GM18520 (cell line): ENCODE measurements around the gene ETV6.

Experiments used
- ATAC-seq: cut with Tn5 transposase; IDR thresholded peaks from one replicate; pipeline ENCODE4 v1.9.1; 2021; ENCODE audit not compliant: unreplicated experiment

Gene ETV6

DNA sequence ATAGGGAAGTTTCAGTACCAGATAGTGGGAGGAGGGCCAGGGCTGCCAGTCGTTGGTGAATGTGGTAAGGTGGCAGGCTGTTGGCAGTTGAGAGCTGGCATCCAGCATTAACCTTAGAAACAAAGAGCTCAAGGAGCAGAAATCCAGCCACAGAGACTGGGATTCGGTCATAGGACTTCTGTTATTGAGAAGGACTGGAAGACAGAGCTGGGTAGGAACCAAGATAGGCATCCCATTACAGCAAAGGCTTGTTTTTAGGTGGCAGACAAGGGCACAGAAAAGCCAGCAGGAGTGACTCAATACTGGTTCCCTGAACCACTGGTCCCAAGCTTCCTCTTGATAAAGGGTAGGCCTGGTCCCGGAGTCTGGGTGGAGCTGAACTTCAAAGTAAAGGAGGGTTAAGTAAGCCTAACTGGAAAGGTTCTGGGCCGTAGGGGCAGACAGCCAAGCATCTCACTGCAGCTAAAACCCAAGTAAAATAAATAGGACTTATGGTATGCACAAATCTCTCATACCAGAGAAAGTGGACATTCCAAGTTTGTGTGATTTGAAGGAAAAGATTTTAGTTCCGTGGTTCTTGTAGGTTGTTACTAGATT is 147.9 kb downstream of the ETV6 start:
- ATAC-seq: no peak

- no peak for ATAC-seq
Measured at GRCh38 chr12:11798006-11798708, 148.7 kb downstream of the ETV6 start.

DNA sequence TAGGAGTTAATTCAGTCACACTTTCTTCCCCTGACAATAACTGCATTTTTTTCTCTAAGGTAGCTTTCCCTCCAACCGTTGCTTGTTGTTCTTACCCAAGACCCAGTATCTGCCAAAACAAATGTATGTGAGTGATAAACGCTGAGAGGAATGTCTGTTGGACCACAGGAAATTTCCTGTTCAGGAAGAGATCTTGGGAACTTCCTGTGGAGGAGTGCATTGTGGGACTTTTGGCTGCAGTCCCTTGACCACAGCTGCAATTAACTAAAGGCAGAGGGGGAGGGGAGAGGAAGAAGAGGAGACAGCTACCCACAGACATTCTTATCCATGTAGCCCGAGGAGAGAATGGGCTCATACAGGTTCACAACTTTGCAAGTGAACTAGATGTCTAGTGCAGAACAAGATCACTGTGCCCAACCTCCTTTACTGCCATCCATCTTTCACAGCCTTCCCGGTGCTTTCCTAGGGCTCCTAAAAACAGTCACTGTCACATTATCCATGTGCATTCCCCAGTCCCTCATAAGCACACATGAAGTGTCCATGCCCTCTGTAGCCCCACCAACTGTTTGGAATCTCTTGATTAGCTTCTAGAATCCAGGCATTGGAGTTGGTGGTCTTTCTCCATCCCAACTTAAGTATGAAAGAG is 149.5 kb downstream of the ETV6 start:
- no peak for ATAC-seq

- ATAC-seq: no peak
Measured at GRCh38 chr12:11799502-11799873, 150.0 kb downstream of the ETV6 start.

- no peak for ATAC-seq
Measured at GRCh38 chr12:11801643-11802042, 152.2 kb downstream of the ETV6 start.

DNA sequence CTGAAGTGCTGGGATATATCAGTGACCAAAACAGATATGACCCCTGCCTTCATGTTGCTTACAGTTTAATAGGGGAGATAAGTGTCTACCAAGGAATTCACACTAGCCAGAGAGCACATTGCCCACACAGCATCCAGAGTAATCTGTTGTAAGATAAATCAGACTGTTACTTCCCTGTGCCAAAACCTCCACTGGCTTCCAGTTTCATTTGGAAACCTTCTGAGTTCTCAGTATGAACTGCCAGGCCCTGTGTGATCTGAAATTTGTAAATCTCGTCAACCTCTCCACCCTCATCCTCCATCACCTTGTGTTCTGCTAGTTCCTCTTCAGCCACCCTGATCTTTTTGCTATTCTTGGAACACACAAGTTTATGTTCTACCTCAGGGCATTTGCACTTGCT is 154.7 kb downstream of the ETV6 start:
- ATAC-seq: no peak

GRCh38 chr12:11805043-11805442 is 155.6 kb downstream of the ETV6 start:
- no peak for ATAC-seq

DNA sequence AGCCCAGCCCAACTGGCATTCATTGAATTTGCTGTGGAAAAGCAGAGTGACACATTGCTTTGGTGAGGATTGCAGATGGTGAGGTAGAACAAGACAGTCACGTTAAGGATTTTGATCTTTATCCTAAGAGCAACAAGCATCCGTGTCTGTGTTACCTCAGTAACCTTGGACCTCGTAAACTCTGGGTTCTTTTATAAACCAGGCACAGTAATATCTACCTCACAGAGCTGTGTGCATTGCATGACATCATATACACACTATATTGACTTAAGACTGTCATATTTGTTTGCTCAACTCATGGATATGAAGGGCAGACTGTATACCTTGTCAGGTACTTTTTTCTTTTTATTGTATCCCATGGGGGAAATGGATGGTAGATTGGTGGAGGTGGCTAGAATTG is 156.2 kb downstream of the ETV6 start:
- no peak for ATAC-seq

- ATAC-seq: no peak
Measured at GRCh38 chr12:11807458-11807857, 158.0 kb downstream of the ETV6 start.

DNA sequence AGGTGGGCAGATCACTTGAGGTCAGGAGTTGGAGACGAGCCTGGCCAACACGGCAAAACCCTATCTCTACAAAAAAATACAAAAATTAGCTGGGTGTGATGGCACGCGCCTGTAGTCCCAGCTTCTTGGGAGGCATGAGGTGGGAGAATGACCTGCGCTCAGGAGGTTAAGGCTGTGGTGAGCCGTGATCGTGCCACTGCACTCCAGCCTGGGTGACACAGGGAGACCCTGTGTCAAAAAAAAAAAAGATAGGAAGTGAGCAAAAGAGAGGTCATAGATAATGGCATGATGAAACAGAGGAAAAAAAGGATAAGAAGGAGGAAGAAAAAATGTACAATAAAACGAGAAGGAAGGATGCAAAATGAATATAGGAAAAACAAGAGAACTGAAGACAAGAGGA is 159.5 kb downstream of the ETV6 start:
- ATAC-seq: no peak

DNA sequence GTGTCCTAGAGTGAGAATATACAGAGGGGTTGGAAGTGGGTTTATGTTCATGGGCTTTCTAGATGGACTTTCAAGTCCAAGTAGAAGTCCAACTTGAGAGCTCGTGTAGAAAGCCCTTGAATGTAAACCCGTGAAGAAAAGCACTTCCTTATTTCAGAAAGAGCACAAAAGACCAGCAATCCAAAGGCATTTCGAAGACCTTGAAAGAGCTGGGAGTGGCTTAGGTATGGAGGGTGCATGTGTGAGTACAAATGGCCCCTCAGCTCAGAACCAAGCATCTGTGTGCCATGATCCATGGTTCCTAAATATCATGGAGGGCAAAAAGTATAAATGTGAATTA is 160.7 kb downstream of the ETV6 start:
- no peak for ATAC-seq

DNA sequence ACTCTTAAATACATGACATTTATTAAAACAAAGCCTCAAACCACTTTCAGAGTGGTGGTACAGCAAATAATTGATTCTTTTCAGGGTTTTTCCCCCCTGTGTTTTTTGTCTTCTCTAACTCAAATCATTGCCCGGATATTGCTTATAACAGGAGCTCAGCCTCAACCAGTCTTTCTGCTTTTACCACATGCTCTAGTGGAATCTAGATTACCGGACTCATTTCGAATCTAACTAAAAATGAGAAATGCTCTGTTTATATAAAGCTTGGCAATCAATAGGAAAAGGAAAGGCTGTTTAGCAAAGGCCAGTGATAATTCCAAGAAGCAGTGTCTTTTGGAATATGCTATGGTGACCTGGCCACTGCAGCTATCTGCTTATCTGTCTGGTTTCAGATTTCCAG is 161.5 kb downstream of the ETV6 start:
- ATAC-seq: no peak

DNA sequence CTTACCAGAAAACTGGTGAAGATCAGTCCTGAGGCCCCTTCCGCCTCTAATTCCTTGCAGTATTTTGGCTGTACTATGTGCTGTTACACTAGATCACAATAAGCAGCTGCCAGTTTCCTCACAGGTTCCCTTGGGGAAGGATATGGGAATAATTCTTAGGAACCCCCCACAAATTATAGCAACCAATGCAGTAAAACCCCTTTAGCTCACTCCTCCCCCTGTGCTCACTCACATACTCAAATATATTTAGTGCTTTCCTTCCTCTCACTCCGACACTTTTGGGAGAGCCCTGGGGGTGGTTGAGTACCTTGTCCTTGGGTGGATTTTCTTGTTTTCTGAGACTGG is 162.7 kb downstream of the ETV6 start:
- no peak for ATAC-seq

DNA sequence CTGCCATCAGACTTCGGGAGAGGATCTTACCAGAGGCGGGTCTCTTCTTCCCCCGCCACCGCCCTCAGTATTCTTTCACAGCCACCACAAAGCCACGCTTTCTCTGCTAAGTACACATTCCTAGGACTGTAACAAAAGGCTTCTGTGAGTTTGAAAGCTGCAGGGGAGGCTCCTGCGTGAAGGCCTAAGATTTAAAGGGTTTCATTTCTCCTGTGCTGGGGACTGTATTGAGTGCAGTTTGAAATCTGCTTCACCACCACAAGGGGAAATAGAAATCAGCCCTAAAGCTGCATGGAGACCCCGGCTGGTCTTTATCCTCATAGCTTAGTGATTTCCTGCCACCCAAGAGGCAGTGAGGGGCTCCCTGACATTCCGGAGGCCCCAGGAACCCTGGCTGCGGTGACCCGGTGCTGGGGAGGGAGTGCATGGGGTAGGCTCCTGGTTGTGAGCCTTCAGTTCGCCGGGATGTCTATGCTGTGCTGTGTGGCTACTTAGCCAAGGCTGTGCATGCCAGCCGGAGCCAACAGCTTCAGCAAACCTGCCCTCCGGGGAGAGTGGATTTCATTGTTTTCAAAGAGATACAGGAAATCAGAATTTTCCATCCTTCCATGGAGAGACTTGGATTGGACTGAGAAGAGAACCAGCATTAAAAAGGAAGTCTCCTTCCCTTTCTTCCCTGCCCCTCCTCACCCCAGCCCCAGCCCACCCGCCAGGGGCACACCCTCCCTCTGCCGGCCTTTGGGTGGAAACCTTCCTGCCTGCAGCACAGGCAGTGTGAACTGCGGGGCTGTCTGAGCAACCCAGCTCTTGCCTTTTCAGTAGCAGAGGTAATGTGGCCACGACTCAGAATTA is 163.3 kb downstream of the ETV6 start:
- ATAC-seq: no peak

GRCh38 chr12:11813438-11813813 is 164.0 kb downstream of the ETV6 start:
- ATAC-seq: no peak

- no peak for ATAC-seq
Measured at GRCh38 chr12:11814374-11814773, 164.9 kb downstream of the ETV6 start.

DNA sequence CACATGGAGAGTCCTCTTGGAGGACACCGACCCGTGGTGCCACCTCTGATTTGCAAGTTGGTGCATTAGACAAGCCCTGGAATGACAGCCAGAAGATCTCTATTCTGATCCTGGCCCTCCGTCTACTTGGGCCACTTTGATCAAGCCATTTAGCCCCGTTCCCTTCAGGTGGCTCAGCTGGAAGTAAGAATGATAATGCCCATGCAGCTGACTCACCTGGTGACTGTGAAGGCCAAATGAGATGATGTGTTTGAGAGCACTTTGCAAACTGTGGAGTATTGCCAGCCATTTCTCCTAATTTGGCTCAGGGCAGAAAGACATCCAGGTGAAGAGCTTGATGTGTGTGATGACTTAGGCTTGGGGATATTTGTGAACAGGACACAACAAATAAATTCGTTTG is 165.9 kb downstream of the ETV6 start:
- no peak for ATAC-seq

DNA sequence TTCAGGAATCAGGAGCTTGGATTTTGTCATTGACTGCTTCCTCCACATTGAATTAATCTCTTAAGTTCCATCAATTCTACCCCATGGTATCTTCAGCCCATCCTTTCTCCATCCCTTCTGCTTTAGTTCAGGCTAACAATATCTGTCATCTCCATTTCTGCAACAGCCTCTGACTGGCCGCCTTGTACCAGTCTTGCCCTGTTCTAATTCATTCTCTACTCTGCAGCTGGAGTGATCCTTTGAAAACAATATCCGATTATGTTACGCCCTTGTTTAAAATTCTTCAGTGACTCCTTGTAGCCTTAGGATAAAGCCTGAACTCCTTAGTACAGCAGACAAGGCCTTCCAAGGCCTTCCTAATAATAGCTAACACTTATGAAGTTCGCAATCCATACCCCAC is 170.2 kb downstream of the ETV6 start:
- no peak for ATAC-seq

DNA sequence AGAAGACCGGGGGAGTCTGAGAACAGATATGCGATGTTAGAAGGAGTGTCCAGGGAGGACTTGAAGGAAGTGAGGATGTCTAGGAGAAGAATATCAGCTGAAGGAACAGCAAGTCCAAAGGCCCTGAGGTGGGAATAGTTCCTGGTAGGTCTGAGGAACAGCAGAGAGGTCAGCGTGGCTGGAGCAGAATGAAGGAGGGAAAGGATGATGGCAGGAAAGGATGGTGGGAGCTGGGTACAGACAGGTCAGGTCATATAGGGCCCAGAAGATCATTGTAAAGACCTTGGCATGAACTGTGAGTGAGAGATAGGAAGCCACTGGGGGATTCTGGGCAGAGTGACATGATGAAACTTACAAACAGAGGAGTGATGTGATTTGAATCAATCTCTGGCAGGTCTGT is 171.0 kb downstream of the ETV6 start:
- no peak for ATAC-seq

GRCh38 chr12:11821386-11822080 is 172.1 kb downstream of the ETV6 start:
- no peak for ATAC-seq

DNA sequence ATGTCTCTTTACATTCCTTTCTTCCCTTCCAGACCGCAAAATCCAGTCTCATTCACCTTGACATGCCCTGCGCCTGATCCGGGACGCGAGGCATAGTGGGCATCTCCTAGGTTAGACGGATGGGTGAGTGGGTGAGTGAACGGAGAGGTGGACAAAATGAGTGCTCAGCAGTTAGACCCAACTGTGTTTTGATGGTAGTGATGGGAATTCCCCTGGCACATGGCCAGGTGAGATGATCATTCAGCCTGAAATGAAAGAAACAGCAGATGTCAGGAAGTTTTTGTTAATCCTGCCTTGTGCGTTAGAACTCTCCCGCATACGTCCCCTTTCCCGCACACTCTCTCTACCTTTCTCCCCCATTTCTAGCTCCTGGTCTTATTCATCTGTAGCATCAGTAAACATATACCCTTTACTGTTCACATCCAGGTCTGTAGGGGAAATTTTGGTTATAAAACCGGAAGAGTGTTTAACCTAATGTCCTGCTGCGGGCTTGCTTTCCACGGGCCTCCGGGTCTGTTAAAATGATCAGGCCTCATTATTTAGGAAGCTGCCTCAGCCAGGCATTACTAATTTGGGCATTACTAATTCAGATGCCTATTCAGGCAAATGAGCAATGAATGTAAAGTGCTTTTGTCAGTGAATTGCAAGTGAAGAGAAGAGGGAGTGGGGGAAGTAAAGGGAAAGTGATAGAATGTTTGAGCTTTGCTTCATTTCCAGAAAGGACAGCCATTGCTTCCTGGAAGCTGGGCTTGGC is 172.8 kb downstream of the ETV6 start:
- ATAC-seq: no peak
